Activated T-cell treated with anti-CD3 and anti-CD28 coated beads, Interleukin-2, amount 50 U/mL, for 72 hours (primary cell): ENCODE measurements around the gene IGFN1. TPM values are rescaled to one million over a fixed set of nuclear protein-coding genes. Genes with fewer than 3 reads are reported as not detected.

Experiments
- ATAC-seq, 2 donors: fragments of 150-1000 bp; cut with Tn5 transposase; replicated peaks in 1 of 2; 2 replicates each; pipeline ENCODE4 v1.10.0; 2021; ENCODE audit warnings: moderate library complexity in 2 of 2, mild to moderate bottlenecking in 1 of 2
- DNase-seq, 2 donors: peaks; one replicate each; pipeline ENCODE4 v3.0.0; 2021 to 2022; ENCODE audit warnings: mixed read lengths in 1 of 2
- H3K27ac Mint-ChIP-seq: one replicate; pipeline ENCODE4 v1.8.0; 2022; ENCODE audit warnings: mild to moderate bottlenecking, moderate library complexity, mixed read lengths
- H3K27me3 Mint-ChIP-seq: one replicate; pipeline ENCODE4 v1.8.0; 2022; ENCODE audit warnings: low read depth, mixed read lengths
- H3K36me3 Mint-ChIP-seq, 2 donors: one replicate each; pipeline ENCODE4 v1.8.0; 2022; ENCODE audit warnings: mixed read lengths in 2 of 2, mild to moderate bottlenecking in 1 of 2; ENCODE audit not compliant: insufficient read depth in 2 of 2
- H3K4me1 Mint-ChIP-seq: one replicate; pipeline ENCODE4 v1.8.0; 2022; ENCODE audit warnings: low read depth, mixed read lengths
- H3K4me3 Mint-ChIP-seq, 2 donors: one replicate each; pipeline ENCODE4 v1.8.0; 2022; ENCODE audit warnings: mild to moderate bottlenecking in 2 of 2, mixed read lengths in 2 of 2, moderate library complexity in 2 of 2
- H3K9me3 Mint-ChIP-seq, 2 donors: one replicate each; pipeline ENCODE4 v1.8.0; 2022; ENCODE audit warnings: mixed read lengths in 2 of 2
- total RNA-seq, 2 donors: library from RNA; stranded (reverse); gene quantifications; one replicate each; pipeline ENCODE4 v1.2.3, GENCODE V29; 2022

Gene IGFN1
- total RNA-seq, 2 donors from 2014 or later, result 0.02 to 0.46 TPM

GRCh38 chr1:201207046-201207445 is 16.4 kb downstream of the IGFN1 start:
- no peaks in the 10 kb centered on the region for H3K9me3 Mint-ChIP-seq
- no peaks in the 10 kb centered on the region for H3K36me3 Mint-ChIP-seq
- H3K4me1 Mint-ChIP-seq, result no peaks in the 10 kb centered on the region
- H3K27me3 Mint-ChIP-seq, result peaks cover 28% of the 10 kb centered on the region
- no peak for DNase-seq
- no peak overlapping the region for H3K4me3 Mint-ChIP-seq
- H3K27ac Mint-ChIP-seq, result no peak overlapping the region
- ATAC-seq, result no peak

- no peaks in the 10 kb centered on the region for H3K9me3 Mint-ChIP-seq
- no peaks in the 10 kb centered on the region for H3K4me1 Mint-ChIP-seq
- H3K27ac Mint-ChIP-seq, result no peak overlapping the region
- peaks cover 33% of the 10 kb centered on the region for H3K27me3 Mint-ChIP-seq
- DNase-seq (no peak), ATAC-seq (no peak)
- no peak overlapping the region for H3K4me3 Mint-ChIP-seq
- no peaks in the 10 kb centered on the region for H3K36me3 Mint-ChIP-seq
Observed at GRCh38 chr1:201208236-201208635, 17.6 kb downstream of the IGFN1 start.

GRCh38 chr1:201212056-201212455 is 21.4 kb downstream of the IGFN1 start:
- Mint-ChIP-seq H3K4me3 (no peak overlapping the region), H3K9me3 (no peaks in the 10 kb centered on the region), H3K36me3 (no peaks in the 10 kb centered on the region), H3K27me3 (peaks cover 33% of the 10 kb centered on the region), H3K27ac (no peak overlapping the region), H3K4me1 (no peaks in the 10 kb centered on the region)
- ATAC-seq, result no peak
- DNase-seq, result no peak

GRCh38 chr1:201212461-201213055 is 21.9 kb downstream of the IGFN1 start:
- Mint-ChIP-seq H3K4me1 (no peaks in the 10 kb centered on the region), H3K4me3 (no peak overlapping the region), H3K9me3 (no peaks in the 10 kb centered on the region), H3K27ac (no peak overlapping the region), H3K36me3 (no peaks in the 10 kb centered on the region), H3K27me3 (peaks cover 33% of the 10 kb centered on the region)
- DNase-seq, result no peak
- ATAC-seq, result no peak

- no peaks in the 10 kb centered on the region for H3K9me3 Mint-ChIP-seq
- no peaks in the 10 kb centered on the region for H3K36me3 Mint-ChIP-seq
- DNase-seq, result no peak
- H3K4me3 Mint-ChIP-seq, result no peak overlapping the region
- ATAC-seq, result no peak
- no peak overlapping the region for H3K27ac Mint-ChIP-seq
- peaks cover 33% of the 10 kb centered on the region for H3K27me3 Mint-ChIP-seq
- no peaks in the 10 kb centered on the region for H3K4me1 Mint-ChIP-seq
Observed at GRCh38 chr1:201213106-201213770, 22.6 kb downstream of the IGFN1 start.

GRCh38 chr1:201213926-201214325 is 23.3 kb downstream of the IGFN1 start:
- no peak for DNase-seq

GRCh38 chr1:201214461-201214860 is 23.8 kb downstream of the IGFN1 start:
- no peak overlapping the region for H3K4me3 Mint-ChIP-seq

More at GRCh38 chr1:201213926-201214325, 23.3 kb downstream of the IGFN1 start:
- ATAC-seq, result no peak
- no peaks in the 10 kb centered on the region for H3K36me3 Mint-ChIP-seq
- H3K27me3 Mint-ChIP-seq, result peaks cover 30% of the 10 kb centered on the region
- H3K27ac Mint-ChIP-seq, result no peak overlapping the region
- no peaks in the 10 kb centered on the region for H3K4me1 Mint-ChIP-seq
- H3K9me3 Mint-ChIP-seq, result no peaks in the 10 kb centered on the region
- H3K4me3 Mint-ChIP-seq, result no peak overlapping the region

GRCh38 chr1:201214886-201215285 is 24.3 kb downstream of the IGFN1 start:
- H3K36me3 Mint-ChIP-seq, result no peaks in the 10 kb centered on the region
- no peak for ATAC-seq
- no peak overlapping the region for H3K27ac Mint-ChIP-seq
- no peak overlapping the region for H3K4me3 Mint-ChIP-seq
- H3K4me1 Mint-ChIP-seq, result no peaks in the 10 kb centered on the region
- peaks cover 21% of the 10 kb centered on the region for H3K27me3 Mint-ChIP-seq
- DNase-seq, result no peak
- H3K9me3 Mint-ChIP-seq, result no peaks in the 10 kb centered on the region

More at GRCh38 chr1:201214461-201214860, 23.8 kb downstream of the IGFN1 start:
- H3K36me3 Mint-ChIP-seq, result no peaks in the 10 kb centered on the region
- no peaks in the 10 kb centered on the region for H3K4me1 Mint-ChIP-seq
- H3K27me3 Mint-ChIP-seq, result peaks cover 25% of the 10 kb centered on the region
- DNase-seq (no peak), ATAC-seq (peak; percentile 36 to 43)
- H3K27ac Mint-ChIP-seq, result no peak overlapping the region
- no peaks in the 10 kb centered on the region for H3K9me3 Mint-ChIP-seq

GRCh38 chr1:201215531-201216357 is 25.1 kb downstream of the IGFN1 start:
- no peaks in the 10 kb centered on the region for H3K36me3 Mint-ChIP-seq
- H3K4me3 Mint-ChIP-seq, result no peak overlapping the region
- H3K9me3 Mint-ChIP-seq, result no peaks in the 10 kb centered on the region
- DNase-seq (no peak), ATAC-seq (no peak)
- H3K27me3 Mint-ChIP-seq, result peaks cover 17% of the 10 kb centered on the region
- H3K4me1 Mint-ChIP-seq, result no peaks in the 10 kb centered on the region
- H3K27ac Mint-ChIP-seq, result no peak overlapping the region

- H3K27me3 Mint-ChIP-seq, result peaks cover 9% of the 10 kb centered on the region
- DNase-seq, result no peak
- no peak for ATAC-seq
- H3K4me1 Mint-ChIP-seq, result no peaks in the 10 kb centered on the region
- no peaks in the 10 kb centered on the region for H3K9me3 Mint-ChIP-seq
- no peak overlapping the region for H3K4me3 Mint-ChIP-seq
- H3K27ac Mint-ChIP-seq, result no peak overlapping the region
- no peaks in the 10 kb centered on the region for H3K36me3 Mint-ChIP-seq
Observed at GRCh38 chr1:201216395-201217085, 25.9 kb downstream of the IGFN1 start.

GRCh38 chr1:201217146-201217545 is 26.5 kb downstream of the IGFN1 start:
- no peaks in the 10 kb centered on the region for H3K36me3 Mint-ChIP-seq
- H3K9me3 Mint-ChIP-seq, result no peaks in the 10 kb centered on the region
- H3K27me3 Mint-ChIP-seq, result peaks cover 3% of the 10 kb centered on the region
- no peak overlapping the region for H3K27ac Mint-ChIP-seq
- DNase-seq (no peak), ATAC-seq (no peak)
- H3K4me1 Mint-ChIP-seq, result no peaks in the 10 kb centered on the region
- H3K4me3 Mint-ChIP-seq, result no peak overlapping the region

- Mint-ChIP-seq H3K9me3 (no peaks in the 10 kb centered on the region), H3K36me3 (no peaks in the 10 kb centered on the region), H3K27me3 (no peaks in the 10 kb centered on the region), H3K4me3 (no peak overlapping the region), H3K27ac (no peak overlapping the region), H3K4me1 (no peaks in the 10 kb centered on the region)
- no peak for DNase-seq
- ATAC-seq, result no peak
Observed at GRCh38 chr1:201217851-201218250, 27.2 kb downstream of the IGFN1 start.

- no peak for ATAC-seq
- H3K27ac Mint-ChIP-seq, result no peak overlapping the region
Observed at GRCh38 chr1:201218409-201218808, 27.8 kb downstream of the IGFN1 start.

More at GRCh38 chr1:201218409-201218808, 27.8 kb downstream of the IGFN1 start:
- Mint-ChIP-seq H3K4me1 (no peaks in the 10 kb centered on the region), H3K36me3 (no peaks in the 10 kb centered on the region), H3K4me3 (no peak overlapping the region), H3K9me3 (no peaks in the 10 kb centered on the region), H3K27me3 (no peaks in the 10 kb centered on the region)
- DNase-seq, result no peak
